Measurements from ENCODE around the gene NUCB2. TPM values are rescaled to one million over a fixed set of nuclear protein-coding genes. Genes with fewer than 3 reads are reported as not detected.

The NUCB2 gene
- total and polyA plus RNA-seq, 10 of the 15 experiments (the other 5 are each of a cell fraction or from before 2014, with no cell fraction given): 16.0 to 74.1 (median 52.1) TPM

GRCh38 chr11:17369094-17369493 lies 92.6 kb downstream of the NUCB2 start:
- DNase-seq (ENCODE audit: low read depth, low spot score) (no peak), ATAC-seq (no peak), FAIRE-seq (no peak)
- no peaks in the 10 kb centered on the region; a peak in 1 of 4 replicates for H3K27me3 ChIP-seq (replicated peaks in 1 of 2; ENCODE audit: control insufficient read depth in 2 of 2, insufficient read depth in 2 of 2, low read length in 1 of 2)
- H3K9me3 ChIP-seq (replicated peaks; ENCODE audit: control insufficient read depth, insufficient read depth, low read length): peaks cover 24% of the 10 kb centered on the region
- no peak overlapping the region for H3K9ac ChIP-seq (ENCODE audit: control insufficient read depth, insufficient read depth, low read length)
- no peak overlapping the region for H2AFZ ChIP-seq (ENCODE audit: control insufficient read depth, low read depth, low read length)
- ChIA-PET SMC1A (ENCODE audit: uncharacterized antibody, unreplicated experiment) (no interaction called here), RAD21 (ENCODE audit: unreplicated experiment) (no interaction called here), POLR2A (no interaction called here), CTCF (no interaction called here)
- H3K4me1 ChIP-seq (ENCODE audit: control insufficient read depth, insufficient read depth, low read length): no peaks in the 10 kb centered on the region
- no peak for TF ChIP-seq HDGF (IDR thresholded peaks at IDR 0.05)
- H3K27ac ChIP-seq (ENCODE audit: control insufficient read depth, insufficient read depth): no peak overlapping the region
- H3K36me3 ChIP-seq (ENCODE audit: control insufficient read depth in 2 of 2, insufficient read depth in 2 of 2, low read length in 1 of 2): no peaks in the 10 kb centered on the region
- no peak overlapping the region for H3K4me2 ChIP-seq (ENCODE audit: control insufficient read depth, insufficient read depth)
- in situ Hi-C loops (cut with MboI): no loop called here
- H3K4me3 ChIP-seq: no peak overlapping the region
- intact Hi-C loops (cut with micrococcal nuclease; ENCODE audit: unreplicated experiment): no loop called here
- H4K20me1 ChIP-seq (ENCODE audit: control insufficient read depth, insufficient read depth): no peaks in the 10 kb centered on the region
- H3K79me2 ChIP-seq (ENCODE audit: control insufficient read depth, insufficient read depth, low read length): no peaks in the 10 kb centered on the region
- BruUV-seq (replicated peaks): no TSS peak

GRCh38 chr11:17369684-17370243 lies 93.2 kb downstream of the NUCB2 start:
- ChIA-PET RAD21 (ENCODE audit: unreplicated experiment) (no interaction called here), POLR2A (no interaction called here), CTCF (no interaction called here), SMC1A (ENCODE audit: uncharacterized antibody, unreplicated experiment) (no interaction called here)
- no peaks in the 10 kb centered on the region; a peak in 1 of 4 replicates for H3K27me3 ChIP-seq (replicated peaks in 1 of 2; ENCODE audit: control insufficient read depth in 2 of 2, insufficient read depth in 2 of 2, low read length in 1 of 2)
- intact Hi-C loops (cut with micrococcal nuclease; ENCODE audit: unreplicated experiment) (no loop called here), in situ Hi-C loops (cut with MboI) (no loop called here)
- ATAC-seq (no peak), FAIRE-seq (no peak), DNase-seq (ENCODE audit: low read depth, low spot score) (no peak)
- H3K27ac ChIP-seq (ENCODE audit: control insufficient read depth, insufficient read depth): no peak overlapping the region
- no peaks in the 10 kb centered on the region for H3K36me3 ChIP-seq (ENCODE audit: control insufficient read depth in 2 of 2, insufficient read depth in 2 of 2, low read length in 1 of 2)
- no peak overlapping the region for H3K4me2 ChIP-seq (ENCODE audit: control insufficient read depth, insufficient read depth)
- no peaks in the 10 kb centered on the region for H3K79me2 ChIP-seq (ENCODE audit: control insufficient read depth, insufficient read depth, low read length)
- no peaks in the 10 kb centered on the region for H4K20me1 ChIP-seq (ENCODE audit: control insufficient read depth, insufficient read depth)
- H3K4me3 ChIP-seq: no peak overlapping the region
- H3K4me1 ChIP-seq (ENCODE audit: control insufficient read depth, insufficient read depth, low read length): no peaks in the 10 kb centered on the region
- H3K9ac ChIP-seq (ENCODE audit: control insufficient read depth, insufficient read depth, low read length): no peak overlapping the region
- 56% methylated on average over 2 of the region's 2 CpGs for WGBS (ENCODE audit: insufficient coverage, insufficient replicate concordance, low lambda C conversion rate, missing lambda C conversion rate)
- no peak for TF ChIP-seq MAX (IDR thresholded peaks at IDR 0.05; ENCODE audit: low read depth, low read length)
- TF ChIP-seq MYC (IDR thresholded peaks at IDR 0.05; ENCODE audit: insufficient read depth, insufficient read length, insufficient replicate concordance, low read length, severe bottlenecking): no peak
- TF ChIP-seq CHD4 (IDR thresholded peaks at IDR 0.05): no peak
- TF ChIP-seq E2F4 (IDR thresholded peaks at IDR 0.05; ENCODE audit: low read depth, low read length): no peak
- no peak for TF ChIP-seq CHD1 (IDR thresholded peaks at IDR 0.05; ENCODE audit: low read depth, low read length)
- TF ChIP-seq RBBP5 (conservative IDR thresholded peaks at IDR 0.05): no peak
- no peak for TF ChIP-seq ATF7 (IDR thresholded peaks at IDR 0.05; ENCODE audit: low read depth)
- TF ChIP-seq EZH2 (IDR thresholded peaks at IDR 0.05; ENCODE audit: borderline replicate concordance, control insufficient read depth, low read depth, low read length): no peak
- TF ChIP-seq RUNX3 (IDR thresholded peaks at IDR 0.05; ENCODE audit: low read length): no peak
- no peak for TF ChIP-seq IRF5 (IDR thresholded peaks at IDR 0.05; ENCODE audit: borderline replicate concordance)
- no peak for TF ChIP-seq CREM (IDR thresholded peaks at IDR 0.05; ENCODE audit: low read depth)
- TF ChIP-seq SP1 (IDR thresholded peaks at IDR 0.05; ENCODE audit: low read depth, low read length): no peak
- no peak overlapping the region for H2AFZ ChIP-seq (ENCODE audit: control insufficient read depth, low read depth, low read length)
- no TSS peak for BruUV-seq (replicated peaks)
- peaks cover 24% of the 10 kb centered on the region for H3K9me3 ChIP-seq (replicated peaks; ENCODE audit: control insufficient read depth, insufficient read depth, low read length)

All from GM12878 (cell line).